Astrocyte (in vitro differentiated cells and primary cell): ENCODE data around the gene ABCA3.

ENCODE experiments used
- CTCF ChIP-seq: IDR thresholded peaks from 2 replicates; pipeline ENCODE4 v1.5.1; 2011; ENCODE audit warnings: low read depth, mild to moderate bottlenecking, inconsistent platforms, low read length, moderate library complexity; ENCODE audit not compliant: insufficient read depth
- EZH2 ChIP-seq: IDR thresholded peaks from 2 replicates; pipeline ENCODE4 v1.6.1; 2012; ENCODE audit warnings: mild to moderate bottlenecking, low read length, inconsistent platforms; ENCODE audit not compliant: insufficient read depth

- TF ChIP-seq CTCF (no peak), EZH2 (no peak)
Observed at GRCh38 chr16:2275476-2276367, 64.8 kb downstream of the ABCA3 start.
